ENCODE results near the gene NCAM1. TPM values are rescaled to one million over a fixed set of nuclear protein-coding genes. Genes with fewer than 3 reads are reported as not detected.

The NCAM1 gene
- total RNA-seq, 6 experiments from 2014 or later, result 1.2 to 2.4 (median 1.8) TPM

GRCh38 chr11:113159988-113160807, 199.0 kb downstream of the NCAM1 start:
- intact Hi-C loops (cut with DNase I), result no loop called here
- DNase-seq (no peak), ATAC-seq (peak in 1 of 4 donors; percentile 68)
- Histone ChIP-seq H3K27me3 (no peaks in the 10 kb centered on the region), H3K27ac (no peak overlapping the region), H3K4me1 (no peaks in the 10 kb centered on the region), H3K4me3 (no peak overlapping the region), H3K36me3 (no peaks in the 10 kb centered on the region), H3K9me3 (no peaks in the 10 kb centered on the region)
- TF ChIP-seq CTCF (IDR thresholded peaks at IDR 0.05) (no peak), POLR2A (IDR thresholded peaks at IDR 0.05) (no peak)
- WGBS (ENCODE audit: insufficient coverage, low coverage, low lambda C conversion rate, missing lambda C conversion rate), result 52% methylated on average over 7 of the region's 7 CpGs

GRCh38 chr11:113160808-113161124, 199.5 kb downstream of the NCAM1 start:
- H3K36me3 ChIP-seq, result no peaks in the 10 kb centered on the region
- no peaks in the 10 kb centered on the region for H3K4me1 ChIP-seq
- no peak for TF ChIP-seq CTCF (IDR thresholded peaks at IDR 0.05)
- no peak for TF ChIP-seq POLR2A (IDR thresholded peaks at IDR 0.05)
- no peaks in the 10 kb centered on the region for H3K9me3 ChIP-seq
- 64% methylated on average over 6 of the region's 6 CpGs for WGBS (ENCODE audit: insufficient coverage, low coverage, low lambda C conversion rate, missing lambda C conversion rate)
- intact Hi-C loops (cut with DNase I), result no loop called here
- no peak for ATAC-seq
- no peak overlapping the region for H3K4me3 ChIP-seq
- no peak for DNase-seq
- H3K27me3 ChIP-seq, result no peaks in the 10 kb centered on the region
- H3K27ac ChIP-seq, result no peak overlapping the region

- intact Hi-C loops (cut with DNase I), result no loop called here
- H3K4me1 ChIP-seq, result no peaks in the 10 kb centered on the region
- DNase-seq (no peak), ATAC-seq (peak; percentile 31 to 58 (median 38))
- H3K27ac ChIP-seq, result no peak overlapping the region
- TF ChIP-seq POLR2A (IDR thresholded peaks at IDR 0.05) (no peak), CTCF (IDR thresholded peaks at IDR 0.05) (no peak)
- H3K9me3 ChIP-seq, result no peaks in the 10 kb centered on the region
- 25% methylated on average over 5 of the region's 5 CpGs for whole genome bisulfite sequencing (ENCODE audit: insufficient coverage, low coverage, low lambda C conversion rate, missing lambda C conversion rate)
- H3K36me3 ChIP-seq, result no peaks in the 10 kb centered on the region
- H3K27me3 ChIP-seq, result no peaks in the 10 kb centered on the region
- no peak overlapping the region for H3K4me3 ChIP-seq
Observed at GRCh38 chr11:113161711-113162591, 200.7 kb downstream of the NCAM1 start.

- intact Hi-C loops (cut with DNase I), result no loop called here
- no peaks in the 10 kb centered on the region for H3K36me3 ChIP-seq
- no peak for DNase-seq
- WGBS (ENCODE audit: insufficient coverage, low coverage, low lambda C conversion rate, missing lambda C conversion rate), result 68% methylated on average over 10 of the region's 10 CpGs
- no peaks in the 10 kb centered on the region for H3K9me3 ChIP-seq
- H3K27me3 ChIP-seq, result no peaks in the 10 kb centered on the region
- no peak for ATAC-seq
- no peaks in the 10 kb centered on the region for H3K4me1 ChIP-seq
- no peak overlapping the region for H3K4me3 ChIP-seq
- no peak for TF ChIP-seq CTCF (IDR thresholded peaks at IDR 0.05)
- no peak for TF ChIP-seq POLR2A (IDR thresholded peaks at IDR 0.05)
- no peak overlapping the region for H3K27ac ChIP-seq
Observed at GRCh38 chr11:113162592-113162962, 201.4 kb downstream of the NCAM1 start.

Measured in right lobe of liver (tissue), 6 donors.